VCaP (cell line): Measurements from ENCODE around the gene DLGAP1.

ENCODE experiments used
- H3K27ac ChIP-seq: fragments of 450-650 bp; 2 replicates; pipeline ENCODE4 v1.5.1; 2017
- TF ChIP-seq, protein P1 (sequence below): fragments of 450-650 bp; conservative IDR thresholded peaks from 2 replicates; pipeline ENCODE4 v1.5.1; 2017; ENCODE audit warnings: mild to moderate bottlenecking, moderate library complexity

DLGAP1 gene

GRCh38 chr18:4445902-4446301 lies 9.2 kb downstream of the DLGAP1 start:
- TF ChIP-seq, protein P1, sequence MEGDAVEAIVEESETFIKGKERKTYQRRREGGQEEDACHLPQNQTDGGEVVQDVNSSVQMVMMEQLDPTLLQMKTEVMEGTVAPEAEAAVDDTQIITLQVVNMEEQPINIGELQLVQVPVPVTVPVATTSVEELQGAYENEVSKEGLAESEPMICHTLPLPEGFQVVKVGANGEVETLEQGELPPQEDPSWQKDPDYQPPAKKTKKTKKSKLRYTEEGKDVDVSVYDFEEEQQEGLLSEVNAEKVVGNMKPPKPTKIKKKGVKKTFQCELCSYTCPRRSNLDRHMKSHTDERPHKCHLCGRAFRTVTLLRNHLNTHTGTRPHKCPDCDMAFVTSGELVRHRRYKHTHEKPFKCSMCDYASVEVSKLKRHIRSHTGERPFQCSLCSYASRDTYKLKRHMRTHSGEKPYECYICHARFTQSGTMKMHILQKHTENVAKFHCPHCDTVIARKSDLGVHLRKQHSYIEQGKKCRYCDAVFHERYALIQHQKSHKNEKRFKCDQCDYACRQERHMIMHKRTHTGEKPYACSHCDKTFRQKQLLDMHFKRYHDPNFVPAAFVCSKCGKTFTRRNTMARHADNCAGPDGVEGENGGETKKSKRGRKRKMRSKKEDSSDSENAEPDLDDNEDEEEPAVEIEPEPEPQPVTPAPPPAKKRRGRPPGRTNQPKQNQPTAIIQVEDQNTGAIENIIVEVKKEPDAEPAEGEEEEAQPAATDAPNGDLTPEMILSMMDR: no peak
- H3K27ac ChIP-seq: peak overlapping the region; percentile 86

DNA sequence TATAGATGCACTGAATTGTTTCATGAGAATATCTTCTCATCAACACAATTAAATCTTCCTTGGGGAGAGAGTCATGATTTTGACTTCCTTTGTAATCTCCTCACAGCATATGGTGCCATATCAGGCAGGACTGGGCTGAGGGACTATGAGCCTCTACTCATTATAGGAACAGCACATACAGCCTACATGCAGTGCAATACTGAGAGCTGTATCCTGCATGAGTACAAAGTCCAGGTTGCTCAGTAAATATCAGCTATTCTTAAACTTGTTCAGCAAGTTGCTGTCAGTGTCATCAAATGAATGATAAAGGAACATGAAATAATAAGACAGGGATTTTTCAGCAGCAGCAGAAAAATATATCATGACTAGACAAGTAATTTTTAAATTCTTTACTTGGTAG lies 10.8 kb downstream of the DLGAP1 start:
- H3K27ac ChIP-seq: peak overlapping the region; percentile 86
- TF ChIP-seq, protein P1: no peak; the same call in 1 of the 2 replicates

DNA sequence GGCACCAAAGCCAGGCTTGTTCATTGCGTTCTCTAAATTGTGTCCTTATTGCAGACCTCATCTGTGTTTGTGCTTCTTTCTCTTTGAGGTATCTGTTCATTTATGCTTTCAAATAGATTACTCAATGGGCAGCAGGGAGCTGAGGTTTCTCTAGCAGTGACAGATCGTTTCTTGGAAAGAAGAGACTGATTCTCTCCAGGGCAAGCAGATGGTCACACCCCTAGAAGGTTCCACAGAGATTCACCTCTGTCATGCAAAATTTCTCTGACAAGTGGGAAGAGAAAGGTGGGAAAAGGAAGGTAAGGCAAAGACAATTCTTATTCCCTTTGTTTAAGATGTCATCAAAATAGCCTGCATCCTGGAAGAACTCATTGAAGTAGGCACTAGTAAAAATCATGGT lies 14.0 kb downstream of the DLGAP1 start:
- TF ChIP-seq, protein P1: no peak

DNA sequence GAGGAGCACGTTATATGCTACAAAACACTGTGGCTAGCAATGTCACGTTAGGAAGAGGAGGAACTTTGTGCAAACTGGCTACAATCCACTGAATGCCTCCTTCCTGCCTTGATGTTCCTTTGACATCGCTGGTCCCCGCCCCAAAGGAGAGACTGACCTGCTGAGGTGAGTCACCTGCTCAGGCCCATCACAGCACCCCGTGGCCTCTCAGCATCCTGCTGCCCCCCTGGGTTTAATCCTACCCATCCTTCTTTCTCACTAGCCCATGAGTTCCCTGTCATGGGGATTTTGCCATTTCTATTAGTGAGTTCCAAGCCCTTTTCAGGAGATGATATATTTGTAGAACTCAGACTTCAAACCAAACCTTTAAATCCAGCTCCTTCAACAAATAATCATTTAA lies 16.2 kb downstream of the DLGAP1 start:
- TF ChIP-seq, protein P1: no peak
- no peak overlapping the region for H3K27ac ChIP-seq

More for the DNA sequence above, 14.0 kb downstream of the DLGAP1 start:
- no peak overlapping the region for H3K27ac ChIP-seq

DNA sequence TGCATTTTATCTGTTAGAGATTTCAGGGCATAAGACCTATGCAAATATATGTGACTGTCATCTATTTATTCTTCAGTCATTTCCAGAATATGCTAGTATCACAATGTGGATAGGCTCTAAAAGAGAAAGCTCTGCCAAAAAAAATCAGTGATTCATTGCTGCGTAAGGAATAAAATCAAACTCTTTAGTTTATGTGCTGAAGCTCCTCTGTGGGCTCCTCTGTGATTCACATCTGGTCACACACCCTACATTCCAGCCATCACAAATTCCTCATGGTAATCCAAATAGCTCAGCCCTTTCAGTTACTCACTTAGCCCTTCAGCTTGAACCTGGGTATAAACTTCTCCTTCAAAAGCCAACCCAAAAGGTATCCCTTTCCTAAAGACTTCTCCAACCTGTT lies 21.4 kb downstream of the DLGAP1 start:
- no peak overlapping the region for H3K27ac ChIP-seq
- TF ChIP-seq, protein P1: no peak

- TF ChIP-seq, protein P1: no peak
- H3K27ac ChIP-seq: no peak overlapping the region
Observed at GRCh38 chr18:4430836-4431235, 24.3 kb downstream of the DLGAP1 start.

- TF ChIP-seq, protein P1: no peak
- no peak overlapping the region for H3K27ac ChIP-seq
Observed at GRCh38 chr18:4417714-4418113, 37.4 kb downstream of the DLGAP1 start.
